ENCODE results near the gene ENAH.

DNA sequence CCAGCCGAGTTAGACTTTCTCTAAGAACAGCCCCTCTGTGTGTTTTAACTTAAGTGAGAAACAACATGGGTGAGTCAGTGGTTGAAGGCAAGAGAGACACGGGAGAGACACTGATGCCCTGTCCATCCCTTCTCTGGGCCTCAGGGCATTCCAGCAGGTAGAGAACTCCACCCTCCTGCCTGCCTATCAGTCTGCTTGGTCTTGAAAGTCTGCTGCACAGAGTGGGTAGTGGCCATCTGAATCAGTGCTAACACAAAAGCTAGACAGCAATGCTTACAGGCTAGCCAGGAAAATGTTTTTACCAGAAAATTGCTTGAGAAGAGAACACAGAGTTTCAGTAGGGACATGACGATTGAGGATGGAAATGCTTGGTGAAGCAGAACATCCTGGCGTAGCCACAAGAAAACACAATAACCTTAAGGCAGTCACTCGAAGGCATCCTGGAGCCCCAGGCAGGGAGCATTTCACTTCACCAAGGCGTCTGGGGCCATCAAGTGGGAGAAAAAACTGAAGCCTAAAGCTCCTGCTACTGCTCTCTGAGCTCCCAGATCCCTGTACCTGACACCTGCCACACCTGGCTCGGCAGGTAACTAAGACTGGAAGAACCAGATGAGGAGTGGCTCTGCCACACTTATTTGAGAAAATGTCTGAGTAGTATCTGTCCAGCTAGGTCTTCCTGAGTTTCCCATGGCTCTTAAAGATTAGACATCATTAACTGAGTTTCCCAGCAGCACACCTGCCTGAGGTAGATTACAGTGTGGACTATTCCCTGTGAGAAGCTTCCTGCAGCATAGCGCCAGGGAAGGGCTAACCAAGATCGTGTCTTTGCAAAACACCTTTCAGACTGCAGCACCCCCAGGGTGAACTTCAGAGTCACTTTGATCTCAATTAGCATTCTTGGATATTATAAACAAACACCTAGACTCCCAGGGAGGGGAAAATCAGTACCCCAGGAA is 207.0 kb downstream of the ENAH start:
- TF ChIP-seq POLR2AphosphoS5 (IDR thresholded peaks at IDR 0.05; ENCODE audit: low read depth, low read length) (no peak), CEBPB (IDR thresholded peaks at IDR 0.05; ENCODE audit: low read depth) (no peak), RAD21 (IDR thresholded peaks at IDR 0.05; ENCODE audit: low read depth) (no peak), POLR2A (IDR thresholded peaks at IDR 0.05; ENCODE audit: borderline replicate concordance, extremely low read depth, insufficient read depth, insufficient read length) (no peak), EGR1 (IDR thresholded peaks at IDR 0.05; ENCODE audit: low read depth) (no peak), EZH2phosphoT487 (IDR thresholded peaks at IDR 0.05; ENCODE audit: borderline replicate concordance) (no peak), JUND (IDR thresholded peaks at IDR 0.05) (no peak), EZH2 (IDR thresholded peaks at IDR 0.05) (no peak)
- TF ChIP-seq, protein P1, sequence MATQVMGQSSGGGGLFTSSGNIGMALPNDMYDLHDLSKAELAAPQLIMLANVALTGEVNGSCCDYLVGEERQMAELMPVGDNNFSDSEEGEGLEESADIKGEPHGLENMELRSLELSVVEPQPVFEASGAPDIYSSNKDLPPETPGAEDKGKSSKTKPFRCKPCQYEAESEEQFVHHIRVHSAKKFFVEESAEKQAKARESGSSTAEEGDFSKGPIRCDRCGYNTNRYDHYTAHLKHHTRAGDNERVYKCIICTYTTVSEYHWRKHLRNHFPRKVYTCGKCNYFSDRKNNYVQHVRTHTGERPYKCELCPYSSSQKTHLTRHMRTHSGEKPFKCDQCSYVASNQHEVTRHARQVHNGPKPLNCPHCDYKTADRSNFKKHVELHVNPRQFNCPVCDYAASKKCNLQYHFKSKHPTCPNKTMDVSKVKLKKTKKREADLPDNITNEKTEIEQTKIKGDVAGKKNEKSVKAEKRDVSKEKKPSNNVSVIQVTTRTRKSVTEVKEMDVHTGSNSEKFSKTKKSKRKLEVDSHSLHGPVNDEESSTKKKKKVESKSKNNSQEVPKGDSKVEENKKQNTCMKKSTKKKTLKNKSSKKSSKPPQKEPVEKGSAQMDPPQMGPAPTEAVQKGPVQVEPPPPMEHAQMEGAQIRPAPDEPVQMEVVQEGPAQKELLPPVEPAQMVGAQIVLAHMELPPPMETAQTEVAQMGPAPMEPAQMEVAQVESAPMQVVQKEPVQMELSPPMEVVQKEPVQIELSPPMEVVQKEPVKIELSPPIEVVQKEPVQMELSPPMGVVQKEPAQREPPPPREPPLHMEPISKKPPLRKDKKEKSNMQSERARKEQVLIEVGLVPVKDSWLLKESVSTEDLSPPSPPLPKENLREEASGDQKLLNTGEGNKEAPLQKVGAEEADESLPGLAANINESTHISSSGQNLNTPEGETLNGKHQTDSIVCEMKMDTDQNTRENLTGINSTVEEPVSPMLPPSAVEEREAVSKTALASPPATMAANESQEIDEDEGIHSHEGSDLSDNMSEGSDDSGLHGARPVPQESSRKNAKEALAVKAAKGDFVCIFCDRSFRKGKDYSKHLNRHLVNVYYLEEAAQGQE (IDR thresholded peaks at IDR 0.05; ENCODE audit: low read depth) = no peak
- TF ChIP-seq, protein P2, sequence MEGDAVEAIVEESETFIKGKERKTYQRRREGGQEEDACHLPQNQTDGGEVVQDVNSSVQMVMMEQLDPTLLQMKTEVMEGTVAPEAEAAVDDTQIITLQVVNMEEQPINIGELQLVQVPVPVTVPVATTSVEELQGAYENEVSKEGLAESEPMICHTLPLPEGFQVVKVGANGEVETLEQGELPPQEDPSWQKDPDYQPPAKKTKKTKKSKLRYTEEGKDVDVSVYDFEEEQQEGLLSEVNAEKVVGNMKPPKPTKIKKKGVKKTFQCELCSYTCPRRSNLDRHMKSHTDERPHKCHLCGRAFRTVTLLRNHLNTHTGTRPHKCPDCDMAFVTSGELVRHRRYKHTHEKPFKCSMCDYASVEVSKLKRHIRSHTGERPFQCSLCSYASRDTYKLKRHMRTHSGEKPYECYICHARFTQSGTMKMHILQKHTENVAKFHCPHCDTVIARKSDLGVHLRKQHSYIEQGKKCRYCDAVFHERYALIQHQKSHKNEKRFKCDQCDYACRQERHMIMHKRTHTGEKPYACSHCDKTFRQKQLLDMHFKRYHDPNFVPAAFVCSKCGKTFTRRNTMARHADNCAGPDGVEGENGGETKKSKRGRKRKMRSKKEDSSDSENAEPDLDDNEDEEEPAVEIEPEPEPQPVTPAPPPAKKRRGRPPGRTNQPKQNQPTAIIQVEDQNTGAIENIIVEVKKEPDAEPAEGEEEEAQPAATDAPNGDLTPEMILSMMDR (IDR thresholded peaks at IDR 0.05 in 2 of 3, conservative IDR thresholded peaks at IDR 0.05 in 1 of 3; ENCODE audit: borderline replicate concordance in 1 of 3, insufficient read depth in 1 of 3, low read depth in 2 of 3, low read length in 2 of 3) = no peak
- TF ChIP-seq, protein P3, sequence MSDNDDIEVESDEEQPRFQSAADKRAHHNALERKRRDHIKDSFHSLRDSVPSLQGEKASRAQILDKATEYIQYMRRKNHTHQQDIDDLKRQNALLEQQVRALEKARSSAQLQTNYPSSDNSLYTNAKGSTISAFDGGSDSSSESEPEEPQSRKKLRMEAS (IDR thresholded peaks at IDR 0.05) = no peak
